B cell (primary cell): ENCODE measurements around the gene ESYT1. TPM values are rescaled to one million over a fixed set of nuclear protein-coding genes. Genes with fewer than 3 reads are reported as not detected.
A peak's percentile ranks its signal among the peaks of the same experiment; 100 is the strongest.

Experiments used
- ATAC-seq: fragments of 200-7000 bp; cut with Tn5 transposase; one replicate; pipeline ENCODE4 v1.10.0; 2021; ENCODE audit warnings: low read depth, mild to moderate bottlenecking, moderate number of reproducible peaks, moderate library complexity
- CTCF ChIA-PET: fragments of 350-600 bp; sonication (Branson Sonifier 250); formaldehyde crosslinking; loops from one replicate; lab custom pipeline; 2021; ENCODE audit warnings: antibody characterized with exemption, inconsistent platforms; lab: Charles Lee
- POLR2A ChIA-PET: fragments of 350-600 bp; sonication (Branson Sonifier 250); formaldehyde crosslinking; loops from one replicate; lab custom pipeline; 2021; ENCODE audit warnings: antibody characterized with exemption; lab: Charles Lee
- DNase-seq: peaks from one replicate; pipeline ENCODE4 v3.0.0; 2013
- H2AFZ ChIP-seq: 2 replicates; pipeline ENCODE4 v1.6.1; 2012; ENCODE audit warnings: mild to moderate bottlenecking, low read depth, low read length; ENCODE audit not compliant: insufficient read depth, poor library complexity, severe bottlenecking
- H3K27ac ChIP-seq, 2 donors: 1 replicate in 1 of 2; 2 replicates in 1 of 2; pipeline ENCODE4 v1.5.1; 2012 to 2013; ENCODE audit warnings: low read length in 2 of 2, mild to moderate bottlenecking in 2 of 2, moderate library complexity in 1 of 2
- H3K27me3 ChIP-seq, 4 experiments: fragments of 200-600 bp in 1 of 4; sonication (generic) in 1 of 4; replicated peaks in 1 of 4; 1 replicate in 2 of 4; 2 replicates in 2 of 4; pipeline versions ENCODE4 v1.6.1 to v1.7.0; 2013 to 2016; ENCODE audit warnings: low read length in 3 of 4, mild to moderate bottlenecking in 2 of 4, mixed read lengths in 1 of 4, moderate library complexity in 1 of 4; ENCODE audit not compliant: insufficient read depth in 4 of 4, control insufficient read depth in 3 of 4; ENCODE audit errors: control extremely low read depth in 1 of 4
- H3K36me3 ChIP-seq, 2 experiments: replicated peaks in 1 of 2; 1 replicate in 1 of 2; 2 replicates in 1 of 2; pipeline versions ENCODE4 v1.6.1 to v1.7.1; 2013; ENCODE audit warnings: low read length in 1 of 2; ENCODE audit not compliant: insufficient read depth in 2 of 2, control insufficient read depth in 1 of 2; ENCODE audit errors: control extremely low read depth in 1 of 2, extremely low read depth in 1 of 2
- H3K4me1 ChIP-seq, 2 donors: fragments of 200-600 bp in 1 of 2; sonication (generic) in 1 of 2; 1 replicate in 1 of 2; 2 replicates in 1 of 2; pipeline versions ENCODE4 v1.5.1 to v1.6.1; 2013 to 2017; ENCODE audit warnings: low read length in 2 of 2; ENCODE audit not compliant: control insufficient read depth in 2 of 2, insufficient read depth in 2 of 2
- H3K4me2 ChIP-seq: replicated peaks from 2 replicates; pipeline ENCODE3; 2012; ENCODE audit warnings: mild to moderate bottlenecking, low read depth, low read length; ENCODE audit not compliant: poor library complexity, severe bottlenecking
- H3K4me3 ChIP-seq, 5 experiments: fragments of 200-600 bp in 1 of 5; sonication (generic) in 1 of 5; 1 replicate in 3 of 5; 2 replicates in 2 of 5; pipeline versions ENCODE4 v1.5.1 to v1.7.0; 2011 to 2016; ENCODE audit warnings: low read length in 4 of 5, mild to moderate bottlenecking in 4 of 5, low read depth in 2 of 5, control low read depth in 1 of 5, moderate library complexity in 1 of 5; ENCODE audit not compliant: insufficient read depth in 1 of 5; ENCODE audit errors: control extremely low read depth in 1 of 5, extremely low read depth in 1 of 5
- H3K79me2 ChIP-seq: fragments of 200-600 bp; sonication (generic); one replicate; pipeline ENCODE4 v1.6.0; 2016; ENCODE audit warnings: low read length; ENCODE audit not compliant: control insufficient read depth, insufficient read depth
- H3K9ac ChIP-seq: fragments of 200-600 bp; sonication (generic); 2 replicates; pipeline ENCODE4 v1.6.1; 2017; ENCODE audit warnings: mild to moderate bottlenecking, low read length, moderate library complexity
- H3K9me3 ChIP-seq, 3 donors: one replicate each; pipeline versions ENCODE4 v1.6.1 to v1.7.1; 2013; ENCODE audit warnings: low read length in 2 of 3; ENCODE audit not compliant: control insufficient read depth in 2 of 3, insufficient read depth in 1 of 3; ENCODE audit errors: control extremely low read depth in 1 of 3
- H4K20me1 ChIP-seq: 2 replicates; pipeline ENCODE4 v1.6.0; 2012; ENCODE audit warnings: mild to moderate bottlenecking, low read length; ENCODE audit not compliant: insufficient read depth, control insufficient read depth, poor library complexity, severe bottlenecking
- H3K27ac Mint-ChIP-seq: one replicate; pipeline ENCODE4 v1.8.0; 2021; ENCODE audit warnings: mixed read lengths
- H3K27me3 Mint-ChIP-seq: one replicate; pipeline ENCODE4 v1.8.0; 2021; ENCODE audit warnings: mixed read lengths
- H3K4me1 Mint-ChIP-seq: one replicate; pipeline ENCODE4 v1.8.0; 2021; ENCODE audit warnings: mixed read lengths
- H3K4me3 Mint-ChIP-seq: one replicate; pipeline ENCODE4 v1.8.0; 2021; ENCODE audit warnings: mixed read lengths
- H3K9me3 Mint-ChIP-seq: one replicate; pipeline ENCODE4 v1.8.0; 2022; ENCODE audit warnings: mixed read lengths; ENCODE audit not compliant: insufficient read depth
- EZH2 ChIP-seq: IDR thresholded peaks from 2 replicates; pipeline ENCODE4 v1.6.1; 2012; ENCODE audit warnings: borderline replicate concordance, low read depth, mild to moderate bottlenecking, moderate library complexity, low read length; ENCODE audit not compliant: insufficient read depth, poor library complexity, severe bottlenecking
- WGBS: methylation state at CpG from one replicate; pipeline ENCODE4 v1.1.5; 2013; ENCODE audit warnings: missing lambda C conversion rate; ENCODE audit not compliant: insufficient coverage; 5-methylcytosine and 5-hydroxymethylcytosine counted together
- intact Hi-C: fragments of 100-400 bp; cut with micrococcal nuclease; formaldehyde crosslinking; loops from one replicate; pipeline ENCODE4 v1.10.0; 2022
- polyA plus RNA-seq: library from polyadenylated mRNA; depleted of rRNA; stranded (reverse); fragments of >200 nt; gene quantifications from 2 replicates; pipeline ENCODE4 v1.2.3, GENCODE V29; 2012
- total RNA-seq, 2 donors: library from RNA; stranded (reverse); fragments of 120-200 nt in 1 of 2; gene quantifications; 1 replicate in 1 of 2; 2 replicates in 1 of 2; pipeline versions ENCODE4 v1.2.3 to v1.2.4, GENCODE V29; 2013 to 2022
- TF ChIP-seq, protein P1 (sequence below): fragments of 200-600 bp; IDR thresholded peaks from one replicate; pipeline ENCODE4 v1.8.0; 2022; ENCODE audit warnings: antibody characterized with exemption, mild to moderate bottlenecking

Gene ESYT1
- total and polyA plus RNA-seq, 2 donors (not counting 1 experiment from before 2014, with no cell fraction given) = 154 to 162 TPM

DNA sequence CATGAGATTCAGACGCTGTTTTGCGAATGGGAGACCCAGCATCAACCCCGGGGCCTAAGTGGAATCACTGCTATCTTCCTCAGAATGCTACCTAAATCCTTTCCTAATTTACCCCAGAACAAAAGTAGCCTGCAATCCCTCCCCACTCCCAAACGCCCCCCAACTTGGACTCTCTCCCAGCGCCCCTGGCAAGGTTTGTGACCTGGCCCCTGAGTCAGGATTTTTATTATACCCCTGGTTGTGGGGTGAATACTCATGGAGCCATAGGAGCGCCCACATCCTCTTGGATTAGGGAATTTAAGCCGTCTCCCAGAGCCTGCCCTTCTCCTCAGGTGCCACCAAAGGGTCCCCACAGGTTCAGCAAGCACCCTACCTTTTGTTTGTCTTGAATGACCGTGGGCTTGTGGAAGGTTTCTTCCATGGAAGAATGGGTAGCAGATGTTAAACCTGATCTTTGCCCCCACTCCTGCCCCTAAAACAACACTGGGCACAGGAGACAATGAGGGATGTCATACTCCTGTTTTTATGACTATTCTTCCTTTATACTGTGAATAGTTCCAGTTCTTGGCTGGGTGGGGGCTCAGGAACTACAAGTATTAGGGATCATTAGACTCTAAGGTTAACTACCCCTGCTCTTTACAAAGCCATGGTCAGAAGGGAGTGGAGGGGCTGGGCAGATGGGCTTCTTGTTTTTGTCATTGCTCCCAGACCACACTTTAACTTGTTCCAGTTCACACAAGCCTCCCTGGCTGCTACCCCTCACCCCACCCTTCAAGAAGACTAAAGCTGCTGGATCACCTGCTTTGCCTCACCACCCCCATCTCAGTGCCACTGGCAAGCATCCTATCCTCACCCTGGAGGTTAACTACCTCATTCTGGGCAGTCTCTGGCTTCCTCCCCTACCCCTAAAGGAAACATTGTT lies 24.9 kb downstream of the ESYT1 start:
- ChIA-PET CTCF (interaction anchor here (2.0 kb wide), 1 partner anchor 69 kb away, joined by 6 read pairs; the partner anchor contains the start of gene RNF41), POLR2A (interaction anchor here (0.6 to 2.1 kb wide), 2 partner anchors 25 to 46 kb away, joined by 3 to 28 read pairs; partner anchors contain the start of gene ESYT1)
- no peaks in the 10 kb centered on the region for H3K9me3 ChIP-seq
- H3K27me3 Mint-ChIP-seq = no peaks in the 10 kb centered on the region
- no peaks in the 10 kb centered on the region for H4K20me1 ChIP-seq
- peak overlapping the region; percentile 88 for H3K9ac ChIP-seq
- peaks cover 64% of the 10 kb centered on the region for H3K79me2 ChIP-seq
- H3K9me3 Mint-ChIP-seq = no peaks in the 10 kb centered on the region
- H3K27ac ChIP-seq = peak overlapping the region in 1 of 2 donors; percentile 88
- ATAC-seq = no peak
- H3K4me3 ChIP-seq = peak overlapping the region; percentile 50 to 89 (median 76)
- 10% methylated on average over 4 of the region's 8 CpGs for WGBS
- H3K4me2 ChIP-seq = peak overlapping the region; percentile 89
- no peak for TF ChIP-seq EZH2
- TF ChIP-seq, protein P1, sequence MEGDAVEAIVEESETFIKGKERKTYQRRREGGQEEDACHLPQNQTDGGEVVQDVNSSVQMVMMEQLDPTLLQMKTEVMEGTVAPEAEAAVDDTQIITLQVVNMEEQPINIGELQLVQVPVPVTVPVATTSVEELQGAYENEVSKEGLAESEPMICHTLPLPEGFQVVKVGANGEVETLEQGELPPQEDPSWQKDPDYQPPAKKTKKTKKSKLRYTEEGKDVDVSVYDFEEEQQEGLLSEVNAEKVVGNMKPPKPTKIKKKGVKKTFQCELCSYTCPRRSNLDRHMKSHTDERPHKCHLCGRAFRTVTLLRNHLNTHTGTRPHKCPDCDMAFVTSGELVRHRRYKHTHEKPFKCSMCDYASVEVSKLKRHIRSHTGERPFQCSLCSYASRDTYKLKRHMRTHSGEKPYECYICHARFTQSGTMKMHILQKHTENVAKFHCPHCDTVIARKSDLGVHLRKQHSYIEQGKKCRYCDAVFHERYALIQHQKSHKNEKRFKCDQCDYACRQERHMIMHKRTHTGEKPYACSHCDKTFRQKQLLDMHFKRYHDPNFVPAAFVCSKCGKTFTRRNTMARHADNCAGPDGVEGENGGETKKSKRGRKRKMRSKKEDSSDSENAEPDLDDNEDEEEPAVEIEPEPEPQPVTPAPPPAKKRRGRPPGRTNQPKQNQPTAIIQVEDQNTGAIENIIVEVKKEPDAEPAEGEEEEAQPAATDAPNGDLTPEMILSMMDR = no peak
- no peak for DNase-seq
- peaks cover 15 to 29% of the 10 kb centered on the region in 2 donors for H3K4me1 ChIP-seq
- no peaks in the 10 kb centered on the region for H3K27me3 ChIP-seq
- H3K4me1 Mint-ChIP-seq = peaks cover 38% of the 10 kb centered on the region
- H3K4me3 Mint-ChIP-seq = peak overlapping the region; percentile 94
- H3K27ac Mint-ChIP-seq = peak overlapping the region; percentile 98
- intact Hi-C loops = loop anchor here (1.0 to 10.0 kb wide), 3 partner anchors 27 to 922 kb away; partner anchors contain the start of genes NEMP1 and PA2G4
- peaks cover 0 to 3% of the 10 kb centered on the region in 2 experiments for H3K36me3 ChIP-seq
- H2AFZ ChIP-seq = peak overlapping the region; percentile 94

DNA sequence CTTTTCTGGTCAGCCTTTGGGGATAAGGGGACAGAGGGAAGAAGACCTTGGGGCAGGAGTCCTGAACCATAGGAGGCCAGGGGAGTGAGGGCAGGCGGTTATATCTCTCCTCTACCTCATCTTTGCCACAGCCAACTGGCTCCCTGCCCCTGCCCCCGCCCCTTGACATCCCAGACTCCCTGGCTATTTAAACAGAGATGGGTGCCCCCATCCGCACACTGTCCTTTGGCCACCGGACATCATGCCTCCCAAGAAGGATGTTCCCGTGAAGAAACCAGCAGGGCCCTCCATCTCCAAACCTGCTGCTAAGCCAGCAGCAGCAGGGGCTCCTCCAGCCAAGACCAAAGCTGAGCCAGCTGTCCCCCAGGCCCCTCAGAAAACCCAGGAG lies 25.6 kb downstream of the ESYT1 start:
- Histone ChIP-seq H3K9ac (no peak overlapping the region), H3K27me3 (no peaks in the 10 kb centered on the region), H3K36me3 (peaks cover 0 to 3% of the 10 kb centered on the region in 2 experiments), H3K4me1 (peaks cover 15 to 31% of the 10 kb centered on the region in 2 donors), H3K4me3 (no peak overlapping the region), H3K79me2 (peaks cover 70% of the 10 kb centered on the region), H3K9me3 (no peaks in the 10 kb centered on the region), H3K27ac (no peak overlapping the region), H2AFZ (no peak overlapping the region), H4K20me1 (no peaks in the 10 kb centered on the region), H3K4me2 (no peak overlapping the region)
- Mint-ChIP-seq H3K27me3 (no peaks in the 10 kb centered on the region), H3K4me3 (peak overlapping the region; percentile 54), H3K4me1 (peaks cover 41% of the 10 kb centered on the region), H3K9me3 (no peaks in the 10 kb centered on the region), H3K27ac (no peak overlapping the region)
- DNase-seq = no peak
- intact Hi-C loops = loop anchor here (10.0 kb wide), 1 partner anchor 921 kb away; the partner anchor contains the start of gene NEMP1
- ChIA-PET POLR2A (no interaction called here), CTCF (interaction anchor here (2.0 to 2.3 kb wide), 2 partner anchors 35 to 69 kb away, joined by 6 to 14 read pairs; partner anchors contain the start of genes RNF41 and SMARCC2)
- WGBS = 100% methylated on average over 4 of the region's 5 CpGs
- TF ChIP-seq EZH2 = no peak
- TF ChIP-seq, protein P1 = no peak
- no peak for ATAC-seq
